CD14-positive monocyte (primary cell): ENCODE results near the gene PDZRN3. TPM values are rescaled to one million over a fixed set of nuclear protein-coding genes. Genes with fewer than 3 reads are reported as not detected.

ENCODE experiments used
- DNase-seq, 3 donors: peaks; one replicate each; pipeline ENCODE4 v3.0.0-alpha.2; 2011 to 2022
- H2AFZ ChIP-seq: 2 replicates; pipeline ENCODE4 v1.6.0; 2012; ENCODE audit warnings: mild to moderate bottlenecking, low read depth, low read length, inconsistent platforms; ENCODE audit not compliant: insufficient read depth, poor library complexity, severe bottlenecking
- H3K27ac ChIP-seq, 2 donors: 1 replicate in 1 of 2; 2 replicates in 1 of 2; pipeline ENCODE4 v1.5.1; 2012 to 2013; ENCODE audit warnings: low read length in 2 of 2, control low read depth in 1 of 2, inconsistent platforms in 1 of 2, low read depth in 1 of 2, mild to moderate bottlenecking in 1 of 2
- H3K27me3 ChIP-seq, 2 donors: one replicate each; pipeline versions ENCODE4 v1.6.0 to v1.6.1; 2011 to 2013; ENCODE audit warnings: low read length in 2 of 2; ENCODE audit not compliant: control insufficient read depth in 2 of 2, insufficient read depth in 2 of 2
- H3K36me3 ChIP-seq, 2 donors: replicated peaks in 1 of 2; 1 replicate in 1 of 2; 2 replicates in 1 of 2; pipeline versions ENCODE4 v1.5.1 to v1.6.1; 2012 to 2013; ENCODE audit warnings: low read length in 2 of 2, control low read depth in 1 of 2, inconsistent platforms in 1 of 2, mild to moderate bottlenecking in 1 of 2; ENCODE audit not compliant: insufficient read depth in 2 of 2, control insufficient read depth in 1 of 2
- H3K4me1 ChIP-seq, 2 donors: 1 replicate in 1 of 2; 2 replicates in 1 of 2; pipeline versions ENCODE4 v1.5.1 to v1.6.1; 2012 to 2013; ENCODE audit warnings: low read length in 2 of 2, control low read depth in 1 of 2, inconsistent platforms in 1 of 2, mild to moderate bottlenecking in 1 of 2, moderate library complexity in 1 of 2; ENCODE audit not compliant: insufficient read depth in 2 of 2, control insufficient read depth in 1 of 2
- H3K4me2 ChIP-seq: replicated peaks from 2 replicates; pipeline ENCODE3; 2012; ENCODE audit warnings: low read length, moderate library complexity, mild to moderate bottlenecking; ENCODE audit not compliant: poor library complexity, severe bottlenecking; ENCODE audit errors: extremely low read depth
- H3K4me3 ChIP-seq, 3 experiments: fragments of 200-600 bp in 1 of 3; sonication (generic) in 1 of 3; replicated peaks in 1 of 3; 1 replicate in 2 of 3; 2 replicates in 1 of 3; pipeline ENCODE4 v1.5.1; 2011 to 2013; ENCODE audit warnings: low read length in 3 of 3, mild to moderate bottlenecking in 3 of 3, control low read depth in 2 of 3, low read depth in 2 of 3, inconsistent platforms in 1 of 3, moderate library complexity in 1 of 3
- H3K79me2 ChIP-seq: 2 replicates; pipeline ENCODE4 v1.6.0; 2012; ENCODE audit warnings: mild to moderate bottlenecking, control low read depth, inconsistent platforms, low read length, moderate library complexity; ENCODE audit not compliant: insufficient read depth
- H3K9ac ChIP-seq: 2 replicates; pipeline ENCODE4 v1.6.0; 2017; ENCODE audit warnings: low read length, mild to moderate bottlenecking; ENCODE audit not compliant: insufficient read depth, poor library complexity, severe bottlenecking
- H3K9me3 ChIP-seq, 2 donors: replicated peaks in 1 of 2; 1 replicate in 1 of 2; 2 replicates in 1 of 2; pipeline versions ENCODE4 v1.5.1 to v1.6.1; 2012 to 2013; ENCODE audit warnings: low read length in 2 of 2, control low read depth in 1 of 2; ENCODE audit not compliant: control insufficient read depth in 1 of 2, insufficient read depth in 1 of 2
- H4K20me1 ChIP-seq: 2 replicates; pipeline ENCODE4 v1.6.0; 2012; ENCODE audit warnings: mild to moderate bottlenecking, low read length, control low read depth, moderate library complexity; ENCODE audit not compliant: insufficient read depth
- H3K27ac Mint-ChIP-seq, 7 donors: one replicate each; pipeline ENCODE4 v1.8.0; 2020; ENCODE audit warnings: mild to moderate bottlenecking in 7 of 7, mixed read lengths in 7 of 7, moderate library complexity in 6 of 7, inconsistent platforms in 2 of 7
- H3K27me3 Mint-ChIP-seq, 3 donors: one replicate each; pipeline ENCODE4 v1.8.0; 2021 to 2022; ENCODE audit warnings: low read depth in 3 of 3, mild to moderate bottlenecking in 3 of 3, mixed read lengths in 3 of 3, moderate library complexity in 3 of 3, inconsistent platforms in 1 of 3
- H3K36me3 Mint-ChIP-seq, 2 donors: one replicate each; pipeline ENCODE4 v1.8.0; 2020; ENCODE audit warnings: mixed read lengths in 2 of 2, inconsistent platforms in 1 of 2, mild to moderate bottlenecking in 1 of 2
- H3K4me1 Mint-ChIP-seq: one replicate; pipeline ENCODE4 v1.8.0; 2020; ENCODE audit warnings: mild to moderate bottlenecking, mixed read lengths
- H3K4me3 Mint-ChIP-seq, 2 donors: one replicate each; pipeline ENCODE4 v1.8.0; 2020; ENCODE audit warnings: mild to moderate bottlenecking in 2 of 2, mixed read lengths in 2 of 2, moderate library complexity in 1 of 2
- H3K9me3 Mint-ChIP-seq, 7 donors: one replicate each; pipeline ENCODE4 v1.8.0; 2020 to 2022; ENCODE audit warnings: mixed read lengths in 7 of 7, mild to moderate bottlenecking in 6 of 7, moderate library complexity in 6 of 7, inconsistent platforms in 2 of 7
- WGBS: methylation state at CpG from one replicate; pipeline ENCODE4 v1.1.5; 2013; ENCODE audit warnings: missing lambda C conversion rate; ENCODE audit not compliant: insufficient coverage; 5-methylcytosine and 5-hydroxymethylcytosine counted together
- intact Hi-C, 2 donors: fragments of 100-400 bp; cut with micrococcal nuclease; formaldehyde crosslinking; loops; one replicate each; pipeline versions ENCODE4 v1.15.0 to v1.15.1; 2023
- polyA plus RNA-seq, 3 donors: library from polyadenylated mRNA; depleted of rRNA in 1 of 3; unstranded in 2 of 3; stranded (reverse) in 1 of 3; fragments of 300-500 nt in 2 of 3; fragments of >200 nt in 1 of 3; fragmentation: Illumina TruSeq in 2 of 3; gene quantifications; 1 replicate in 2 of 3; 2 replicates in 1 of 3; pipeline ENCODE4 v1.2.3, GENCODE V29; 2012 to 2021
- TF ChIP-seq, protein P1 (sequence below): fragments of 200-600 bp; IDR thresholded peaks from one replicate; pipeline ENCODE4 v1.8.0; 2022; ENCODE audit warnings: antibody characterized with exemption, mild to moderate bottlenecking

Gene PDZRN3
- polyA plus RNA-seq, 3 donors: not detected

DNA sequence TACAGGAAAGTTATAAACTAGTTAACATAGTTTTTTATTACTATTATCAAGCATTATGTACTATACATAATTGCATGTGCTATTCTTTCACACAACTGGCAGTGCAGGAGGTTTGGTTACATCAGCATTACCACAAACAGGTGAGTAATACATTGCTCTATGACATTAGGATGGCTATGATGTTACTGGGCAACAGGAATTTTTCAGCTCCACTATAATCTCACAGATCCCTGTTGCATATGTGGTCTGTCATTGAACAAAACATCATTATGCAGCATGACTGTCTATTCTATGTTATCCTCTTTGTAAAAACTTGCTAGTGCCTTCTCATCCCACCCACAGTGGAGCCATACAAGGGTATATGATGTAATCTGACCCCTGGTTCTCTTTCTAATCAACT is 36.5 kb upstream of the PDZRN3 start:
- Mint-ChIP-seq H3K4me3 (no peak overlapping the region), H3K27ac (no peak overlapping the region)
- no peaks in the 10 kb centered on the region for H3K36me3 ChIP-seq

DNA sequence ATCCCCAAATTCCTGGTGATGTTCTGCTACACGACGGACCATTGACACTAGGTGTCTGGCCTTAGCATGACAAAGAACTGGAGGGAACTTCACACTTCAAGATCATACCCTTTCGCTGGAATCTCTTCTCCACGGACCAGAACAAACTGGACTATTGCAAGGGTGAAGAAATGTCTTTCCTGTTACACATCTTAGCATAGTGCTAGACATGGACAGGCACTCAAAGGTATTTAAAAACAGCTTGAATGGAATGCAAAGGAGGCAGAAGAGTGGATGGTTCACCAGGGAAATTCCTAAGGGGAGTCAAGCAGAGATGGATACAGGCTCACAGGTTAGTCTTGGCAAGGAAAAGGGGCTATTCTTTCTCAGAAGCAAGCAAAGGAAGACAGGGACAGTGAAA is 33.5 kb upstream of the PDZRN3 start:
- Histone ChIP-seq H3K9ac (no peak overlapping the region), H3K27ac (no peak overlapping the region), H3K79me2 (no peaks in the 10 kb centered on the region), H4K20me1 (no peaks in the 10 kb centered on the region), H3K4me1 (no peaks in the 10 kb centered on the region), H3K9me3 (no peaks in the 10 kb centered on the region), H3K27me3 (no peaks in the 10 kb centered on the region), H3K4me2 (no peak overlapping the region), H2AFZ (no peak overlapping the region), H3K36me3 (no peaks in the 10 kb centered on the region), H3K4me3 (no peak overlapping the region)
- H3K36me3 Mint-ChIP-seq: no peaks in the 10 kb centered on the region
- no peak overlapping the region for H3K4me3 Mint-ChIP-seq
- TF ChIP-seq, protein P1, sequence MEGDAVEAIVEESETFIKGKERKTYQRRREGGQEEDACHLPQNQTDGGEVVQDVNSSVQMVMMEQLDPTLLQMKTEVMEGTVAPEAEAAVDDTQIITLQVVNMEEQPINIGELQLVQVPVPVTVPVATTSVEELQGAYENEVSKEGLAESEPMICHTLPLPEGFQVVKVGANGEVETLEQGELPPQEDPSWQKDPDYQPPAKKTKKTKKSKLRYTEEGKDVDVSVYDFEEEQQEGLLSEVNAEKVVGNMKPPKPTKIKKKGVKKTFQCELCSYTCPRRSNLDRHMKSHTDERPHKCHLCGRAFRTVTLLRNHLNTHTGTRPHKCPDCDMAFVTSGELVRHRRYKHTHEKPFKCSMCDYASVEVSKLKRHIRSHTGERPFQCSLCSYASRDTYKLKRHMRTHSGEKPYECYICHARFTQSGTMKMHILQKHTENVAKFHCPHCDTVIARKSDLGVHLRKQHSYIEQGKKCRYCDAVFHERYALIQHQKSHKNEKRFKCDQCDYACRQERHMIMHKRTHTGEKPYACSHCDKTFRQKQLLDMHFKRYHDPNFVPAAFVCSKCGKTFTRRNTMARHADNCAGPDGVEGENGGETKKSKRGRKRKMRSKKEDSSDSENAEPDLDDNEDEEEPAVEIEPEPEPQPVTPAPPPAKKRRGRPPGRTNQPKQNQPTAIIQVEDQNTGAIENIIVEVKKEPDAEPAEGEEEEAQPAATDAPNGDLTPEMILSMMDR: no peak
- no peaks in the 10 kb centered on the region for H3K4me1 Mint-ChIP-seq
- DNase-seq: no peak
- no CpG with 5 or more reads among the region's 4 CpGs for WGBS
- no peaks in the 10 kb centered on the region for H3K27me3 Mint-ChIP-seq
- H3K9me3 Mint-ChIP-seq: peaks cover 0 to 3% (median 0%) of the 10 kb centered on the region in 7 donors
- no peak overlapping the region for H3K27ac Mint-ChIP-seq
- intact Hi-C loops: no loop called here

More for the DNA sequence above, 36.5 kb upstream of the PDZRN3 start:
- intact Hi-C loops: no loop called here
- no peak for DNase-seq
- Mint-ChIP-seq H3K36me3 (no peaks in the 10 kb centered on the region), H3K27me3 (no peaks in the 10 kb centered on the region), H3K4me1 (no peaks in the 10 kb centered on the region), H3K9me3 (peaks cover 0 to 3% (median 0%) of the 10 kb centered on the region in 7 donors)
- Histone ChIP-seq H2AFZ (no peak overlapping the region), H3K27me3 (no peaks in the 10 kb centered on the region), H3K4me1 (no peaks in the 10 kb centered on the region), H3K4me3 (no peak overlapping the region), H3K9me3 (no peaks in the 10 kb centered on the region), H3K4me2 (no peak overlapping the region), H4K20me1 (no peaks in the 10 kb centered on the region), H3K27ac (no peak overlapping the region), H3K79me2 (no peaks in the 10 kb centered on the region), H3K9ac (no peak overlapping the region)
- TF ChIP-seq, protein P1: no peak
